Muscle layer of colon (tissue), 2 donors: Measurements from ENCODE around the gene MAN1C1.

Experiments used
- H3K27ac ChIP-seq: one replicate; pipeline ENCODE4 v1.7.0; 2013; ENCODE audit warnings: low read depth, mild to moderate bottlenecking, low read length, moderate library complexity
- H3K27me3 ChIP-seq, 2 donors: one replicate each; pipeline ENCODE4 v1.7.0; 2013; ENCODE audit warnings: low read length in 2 of 2, mild to moderate bottlenecking in 2 of 2; ENCODE audit not compliant: insufficient read depth in 2 of 2, control insufficient read depth in 1 of 2
- H3K36me3 ChIP-seq: one replicate; pipeline ENCODE4 v1.7.0; 2013; ENCODE audit warnings: mild to moderate bottlenecking, low read length; ENCODE audit not compliant: insufficient read depth
- H3K4me1 ChIP-seq: one replicate; pipeline ENCODE4 v1.7.0; 2013; ENCODE audit warnings: mild to moderate bottlenecking, low read length; ENCODE audit not compliant: insufficient read depth
- H3K4me3 ChIP-seq, 2 donors: one replicate each; pipeline ENCODE4 v1.7.0; 2013; ENCODE audit warnings: low read length in 2 of 2, low read depth in 1 of 2, mild to moderate bottlenecking in 1 of 2, moderate library complexity in 1 of 2
- H3K9ac ChIP-seq: one replicate; pipeline ENCODE4 v1.7.0; 2013; ENCODE audit warnings: low read length
- H3K9me3 ChIP-seq: one replicate; pipeline ENCODE4 v1.7.0; 2013; ENCODE audit warnings: mild to moderate bottlenecking, low read length
- donor health status: abdominal sarcoma.
- donor health status: Adenocarcinoma of cecum.

Gene MAN1C1

GRCh38 chr1:25706146-25707089, 89.8 kb downstream of the MAN1C1 start:
- Histone ChIP-seq H3K9ac (no peak overlapping the region), H3K27me3 (no peaks in the 10 kb centered on the region), H3K27ac (no peak overlapping the region), H3K36me3 (no peaks in the 10 kb centered on the region), H3K4me1 (peaks cover 52% of the 10 kb centered on the region), H3K4me3 (no peak overlapping the region), H3K9me3 (no peaks in the 10 kb centered on the region)

DNA sequence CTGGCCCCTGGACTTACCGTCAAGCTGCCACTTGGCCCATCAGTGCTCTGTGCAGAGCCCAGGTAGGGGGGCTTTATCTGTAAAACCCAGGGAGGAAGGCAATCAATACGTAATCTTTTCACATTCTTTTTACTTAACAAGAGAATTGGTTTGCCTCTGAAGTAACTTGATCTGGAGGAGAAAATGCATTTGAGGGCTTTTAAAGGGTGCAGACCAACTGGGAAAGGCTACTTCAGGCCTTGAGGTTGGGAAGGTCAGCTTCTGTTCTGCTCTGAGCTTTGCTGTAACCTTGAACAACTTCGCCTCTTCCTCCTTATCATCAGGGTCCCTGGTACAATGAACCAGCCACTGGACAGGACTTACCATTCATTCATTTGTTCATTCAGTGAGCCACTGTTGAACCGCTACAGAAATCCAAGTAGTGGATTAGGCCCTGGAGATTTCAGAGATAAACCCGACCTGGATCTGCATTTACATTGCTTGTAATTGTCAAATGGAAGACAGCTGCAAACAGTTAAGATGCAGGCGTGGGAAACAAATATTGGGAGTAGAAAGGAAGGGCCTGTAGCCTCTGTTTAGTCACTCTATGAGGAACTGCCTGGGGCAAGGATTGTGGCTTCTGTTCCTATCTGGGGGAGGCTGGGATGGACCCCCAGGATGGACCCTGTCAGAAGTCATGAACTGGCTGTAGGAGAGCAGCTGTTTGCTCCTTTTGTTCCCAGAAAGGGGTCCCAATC, 90.9 kb downstream of the MAN1C1 start:
- Histone ChIP-seq H3K9ac (no peak overlapping the region), H3K4me1 (peaks cover 41% of the 10 kb centered on the region), H3K27ac (no peak overlapping the region), H3K4me3 (no peak overlapping the region), H3K9me3 (no peaks in the 10 kb centered on the region), H3K27me3 (no peaks in the 10 kb centered on the region), H3K36me3 (no peaks in the 10 kb centered on the region)

DNA sequence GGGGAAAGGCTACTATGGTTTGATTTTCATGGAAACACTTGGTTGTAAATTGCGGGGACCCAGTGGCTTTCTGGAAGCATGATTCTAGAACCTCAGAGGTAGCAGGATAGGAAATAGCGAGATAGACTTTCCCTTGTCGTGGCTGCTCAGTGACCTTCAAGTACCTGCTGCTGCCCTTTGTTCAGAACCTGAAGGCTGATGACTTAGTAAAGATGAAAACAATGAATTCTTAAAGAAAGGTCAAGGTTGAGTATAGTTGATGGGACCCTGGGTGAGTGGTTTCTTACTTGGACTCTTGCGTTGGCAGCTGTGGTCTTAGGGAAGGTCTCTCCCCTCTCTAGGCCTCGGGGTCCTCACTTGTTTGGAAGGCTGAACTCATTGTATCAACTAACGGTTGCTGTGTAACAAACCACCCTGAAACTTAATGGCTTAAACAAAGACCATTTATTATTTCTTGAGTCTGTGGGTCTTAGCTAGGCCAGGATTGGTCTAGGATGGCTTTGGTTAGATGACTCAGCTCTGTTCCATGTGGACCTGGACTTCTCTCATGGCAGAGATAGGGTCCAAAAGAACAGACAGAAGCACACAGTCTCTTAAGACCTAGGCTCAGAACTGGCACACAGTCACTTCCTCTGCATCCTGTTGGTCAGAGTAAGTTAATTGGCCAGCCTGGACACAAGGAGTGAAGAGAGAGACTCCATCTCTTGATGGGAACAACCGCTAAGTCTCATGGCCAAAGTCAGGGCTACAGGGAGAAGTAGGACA, 94.2 kb downstream of the MAN1C1 start:
- H3K9ac ChIP-seq, result no peak overlapping the region
- H3K9me3 ChIP-seq, result no peaks in the 10 kb centered on the region
- no peak overlapping the region for H3K27ac ChIP-seq
- H3K36me3 ChIP-seq, result no peaks in the 10 kb centered on the region
- H3K4me3 ChIP-seq, result no peak overlapping the region
- H3K27me3 ChIP-seq, result no peaks in the 10 kb centered on the region
- H3K4me1 ChIP-seq, result peaks cover 20% of the 10 kb centered on the region

DNA sequence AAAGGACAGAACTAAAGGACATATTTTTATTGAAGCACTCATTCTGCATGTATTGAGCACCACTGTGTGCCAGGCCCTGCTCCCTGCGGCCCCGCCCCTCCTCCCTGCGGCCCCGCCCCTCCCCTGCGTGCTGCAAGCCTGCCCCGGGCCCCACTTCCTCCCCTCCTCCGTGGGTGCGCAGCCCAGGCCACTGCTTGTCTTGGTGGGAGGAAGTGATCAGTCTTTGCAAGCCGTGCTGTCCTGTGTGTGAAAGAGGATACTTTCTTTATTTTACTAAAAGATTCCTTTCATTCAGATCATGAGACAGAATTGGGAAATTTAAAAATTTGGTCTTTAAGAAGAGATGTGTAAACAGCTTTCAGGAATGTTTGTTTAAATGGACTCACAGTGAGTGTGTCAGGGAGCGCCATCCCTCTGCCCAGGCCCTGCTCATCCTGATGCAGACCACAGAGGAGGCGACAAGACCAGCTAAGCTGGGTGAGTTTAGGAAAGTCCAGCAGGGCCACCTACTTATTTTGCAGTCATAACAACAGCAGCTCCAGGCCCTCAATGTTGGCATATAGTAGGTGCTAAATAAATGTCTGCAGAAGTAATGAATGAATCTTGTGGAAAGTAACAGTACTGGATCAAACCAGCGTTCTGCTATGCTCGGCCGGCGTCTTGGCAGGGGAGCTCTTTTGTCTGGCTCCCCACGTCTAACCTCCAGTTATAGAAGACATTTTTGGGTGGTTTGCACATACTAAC, 95.1 kb downstream of the MAN1C1 start:
- H3K4me1 ChIP-seq, result peaks cover 12% of the 10 kb centered on the region
- H3K9ac ChIP-seq, result no peak overlapping the region
- no peak overlapping the region for H3K27ac ChIP-seq
- no peaks in the 10 kb centered on the region for H3K36me3 ChIP-seq
- H3K9me3 ChIP-seq, result no peaks in the 10 kb centered on the region
- H3K4me3 ChIP-seq, result no peak overlapping the region
- no peaks in the 10 kb centered on the region for H3K27me3 ChIP-seq

GRCh38 chr1:25712299-25712970, 95.8 kb downstream of the MAN1C1 start:
- H3K27me3 ChIP-seq, result no peaks in the 10 kb centered on the region
- no peaks in the 10 kb centered on the region for H3K36me3 ChIP-seq
- no peak overlapping the region for H3K27ac ChIP-seq
- H3K4me3 ChIP-seq, result no peak overlapping the region
- H3K9ac ChIP-seq, result no peak overlapping the region
- no peaks in the 10 kb centered on the region for H3K9me3 ChIP-seq
- H3K4me1 ChIP-seq, result peaks cover 10% of the 10 kb centered on the region

DNA sequence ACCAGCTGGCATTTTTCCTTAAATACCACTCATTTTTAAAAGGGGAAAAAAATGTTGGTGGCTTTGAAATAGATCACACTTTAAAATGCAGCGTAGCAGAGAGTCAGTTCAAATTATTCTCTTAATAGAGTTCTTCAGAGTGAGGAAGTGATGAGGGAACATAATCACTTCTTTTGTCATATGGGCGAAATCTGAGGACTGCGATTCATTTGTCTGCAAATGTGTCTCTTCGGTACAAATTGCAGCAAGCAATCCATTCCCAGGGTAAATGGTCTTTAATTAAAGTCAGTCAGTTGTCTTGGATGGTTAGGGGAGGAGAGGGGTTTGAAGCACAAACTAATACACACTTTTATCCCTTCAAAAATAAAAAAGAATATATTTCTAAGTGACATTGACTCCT, 97.4 kb downstream of the MAN1C1 start:
- no peak overlapping the region for H3K9ac ChIP-seq
- no peaks in the 10 kb centered on the region for H3K4me1 ChIP-seq
- H3K27ac ChIP-seq, result no peak overlapping the region
- H3K36me3 ChIP-seq, result no peaks in the 10 kb centered on the region
- no peaks in the 10 kb centered on the region for H3K27me3 ChIP-seq
- H3K4me3 ChIP-seq, result no peak overlapping the region
- no peaks in the 10 kb centered on the region for H3K9me3 ChIP-seq

DNA sequence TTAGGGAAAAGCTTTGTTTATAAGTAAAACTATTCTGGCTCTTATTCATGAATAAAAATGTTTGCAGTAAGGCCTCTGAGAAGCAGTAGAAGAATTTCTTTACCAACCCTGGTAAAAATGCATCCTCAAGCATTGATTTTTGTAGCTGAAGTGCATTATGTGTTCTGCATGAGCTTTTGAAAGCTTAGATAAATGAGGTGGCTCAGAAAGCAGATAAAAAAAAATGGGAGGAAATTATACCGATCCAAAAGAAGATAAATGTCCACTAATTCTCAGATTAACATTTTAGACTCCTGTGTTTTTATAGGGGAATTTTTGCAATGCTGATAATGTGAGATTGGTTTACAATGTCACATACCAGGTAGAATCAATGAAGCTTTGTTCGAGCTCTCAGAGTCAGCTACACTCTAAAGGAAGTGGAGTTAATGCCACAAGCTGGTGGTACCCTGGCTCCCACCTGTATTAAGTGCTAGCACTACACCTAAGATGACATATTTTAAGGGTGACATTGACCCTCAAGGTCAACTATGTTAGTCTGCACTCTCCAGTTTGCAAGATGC, 97.9 kb downstream of the MAN1C1 start:
- H3K4me1 ChIP-seq, result no peaks in the 10 kb centered on the region
- no peaks in the 10 kb centered on the region for H3K27me3 ChIP-seq
- no peak overlapping the region for H3K27ac ChIP-seq

DNA sequence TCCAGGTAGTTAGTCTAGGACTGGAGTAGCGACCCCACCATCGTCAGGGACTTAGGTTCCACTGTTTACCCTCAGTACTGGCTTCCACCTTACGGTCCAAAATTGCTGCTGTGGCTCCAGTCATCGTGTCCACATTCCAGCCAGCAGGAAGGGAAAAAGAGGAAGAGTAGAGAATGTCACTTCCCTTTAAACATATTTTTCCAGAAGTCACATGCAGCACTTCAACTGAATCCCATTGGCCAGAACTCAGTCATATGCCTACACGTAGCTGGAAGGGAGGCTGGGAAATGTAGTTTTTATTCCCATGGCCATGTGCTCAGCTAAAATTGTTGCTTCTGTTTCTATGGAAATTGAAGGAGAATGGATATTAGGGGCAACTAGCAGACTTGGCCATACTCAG, 99.3 kb downstream of the MAN1C1 start:
- H3K9ac ChIP-seq, result no peak overlapping the region
- H3K4me1 ChIP-seq, result no peaks in the 10 kb centered on the region
- H3K9me3 ChIP-seq, result no peaks in the 10 kb centered on the region
- H3K36me3 ChIP-seq, result no peaks in the 10 kb centered on the region
- H3K4me3 ChIP-seq, result no peak overlapping the region
- H3K27me3 ChIP-seq, result no peaks in the 10 kb centered on the region
- H3K27ac ChIP-seq, result no peak overlapping the region

More for the DNA sequence above, 97.9 kb downstream of the MAN1C1 start:
- H3K9me3 ChIP-seq, result no peaks in the 10 kb centered on the region
- no peaks in the 10 kb centered on the region for H3K36me3 ChIP-seq
- H3K9ac ChIP-seq, result no peak overlapping the region
- H3K4me3 ChIP-seq, result no peak overlapping the region

GRCh38 chr1:25716320-25716719, 99.7 kb downstream of the MAN1C1 start:
- Histone ChIP-seq H3K4me3 (no peak overlapping the region), H3K4me1 (no peaks in the 10 kb centered on the region), H3K9me3 (no peaks in the 10 kb centered on the region), H3K27ac (no peak overlapping the region), H3K36me3 (no peaks in the 10 kb centered on the region), H3K27me3 (no peaks in the 10 kb centered on the region), H3K9ac (no peak overlapping the region)

GRCh38 chr1:25718732-25719131, 102.1 kb downstream of the MAN1C1 start:
- no peak overlapping the region for H3K4me3 ChIP-seq
- no peaks in the 10 kb centered on the region for H3K9me3 ChIP-seq
- H3K36me3 ChIP-seq, result no peaks in the 10 kb centered on the region
- H3K27ac ChIP-seq, result no peak overlapping the region
- H3K4me1 ChIP-seq, result no peaks in the 10 kb centered on the region
- no peaks in the 10 kb centered on the region for H3K27me3 ChIP-seq
- no peak overlapping the region for H3K9ac ChIP-seq
